SK-N-SH treated with all-trans-retinoic acid at 6 μM for 48 hours (cell line): Measurements from ENCODE around the gene AGPS.

Experiments
- ARNTL ChIP-seq: fragments of 450-650 bp; formaldehyde crosslinking; IDR thresholded peaks from 2 replicates; pipeline ENCODE4 v1.5.0; 2020; ENCODE audit warnings: low read depth, mild to moderate bottlenecking, moderate library complexity, borderline replicate concordance
- CSDC2 ChIP-seq: fragments of 250-450 bp; sonication (Bioruptor Pico); IDR thresholded peaks from 2 replicates; pipeline ENCODE4 v1.5.0; 2020; ENCODE audit warnings: mild to moderate bottlenecking, moderate library complexity
- ESRRG ChIP-seq: fragments of 250-450 bp; sonication (Bioruptor Pico); IDR thresholded peaks from 2 replicates; pipeline ENCODE4 v1.6.1; 2021; ENCODE audit warnings: mild to moderate bottlenecking
- TCF4 ChIP-seq: fragments of 250-450 bp; sonication (Bioruptor Pico); IDR thresholded peaks from 2 replicates; pipeline ENCODE4 v1.8.0; 2021; ENCODE audit warnings: mild to moderate bottlenecking, moderate library complexity, borderline replicate concordance

- TF ChIP-seq ESRRG (CRISPR knock-in tag) (no peak), ARNTL (CRISPR knock-in tag) (no peak), TCF4 (CRISPR knock-in tag) (no peak), CSDC2 (CRISPR knock-in tag) (no peak)
Measured at GRCh38 chr2:177348118-177348654, 44.4 kb upstream of the AGPS start.
